Upper lobe of left lung (tissue), 4 donors: ENCODE measurements around the gene SH2D2A.

ENCODE experiments used
- POLR2A ChIP-seq, 4 donors: fragments of 450-650 bp; IDR thresholded peaks; one replicate each; pipeline ENCODE4 v1.5.1; 2016 to 2017; ENCODE audit warnings: antibody characterized with exemption in 4 of 4, mild to moderate bottlenecking in 2 of 4
- POLR2AphosphoS5 ChIP-seq, 2 donors: sonication (generic); formaldehyde crosslinking; IDR thresholded peaks; one replicate each; pipeline ENCODE4 v1.5.1; 2017; ENCODE audit warnings: antibody characterized with exemption in 2 of 2
- TF ChIP-seq, protein P1 (sequence below), 6 experiments: fragments of 450-650 bp in 4 of 6; fragments of 200-600 bp in 2 of 6; sonication (generic) in 2 of 6; IDR thresholded peaks; one replicate each; pipeline ENCODE4 v1.5.1; 2016 to 2019; ENCODE audit warnings: antibody characterized with exemption in 6 of 6

DNA sequence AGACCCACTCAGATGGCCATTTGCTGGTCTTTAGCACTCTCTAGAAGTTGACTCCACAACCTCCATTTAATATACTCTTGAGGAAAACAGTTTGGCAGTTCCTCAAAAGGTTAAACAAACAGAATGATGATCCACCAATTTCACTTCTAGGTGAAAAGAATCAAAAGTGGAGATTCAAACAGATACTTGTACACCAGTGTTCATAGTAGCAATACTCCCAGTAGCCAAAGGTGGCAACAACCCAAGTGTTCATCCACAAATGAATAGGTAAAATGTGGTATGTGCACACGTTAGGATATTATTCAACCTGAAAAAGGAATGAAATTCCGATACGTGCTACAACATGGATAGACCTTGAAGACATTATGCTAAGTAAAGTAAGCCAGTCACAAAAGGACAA lies 43.0 kb downstream of the SH2D2A start:
- TF ChIP-seq POLR2AphosphoS5 (IDR thresholded peaks at IDR 0.05) (no peak), POLR2A (IDR thresholded peaks at IDR 0.05) (no peak)
- TF ChIP-seq, protein P1, sequence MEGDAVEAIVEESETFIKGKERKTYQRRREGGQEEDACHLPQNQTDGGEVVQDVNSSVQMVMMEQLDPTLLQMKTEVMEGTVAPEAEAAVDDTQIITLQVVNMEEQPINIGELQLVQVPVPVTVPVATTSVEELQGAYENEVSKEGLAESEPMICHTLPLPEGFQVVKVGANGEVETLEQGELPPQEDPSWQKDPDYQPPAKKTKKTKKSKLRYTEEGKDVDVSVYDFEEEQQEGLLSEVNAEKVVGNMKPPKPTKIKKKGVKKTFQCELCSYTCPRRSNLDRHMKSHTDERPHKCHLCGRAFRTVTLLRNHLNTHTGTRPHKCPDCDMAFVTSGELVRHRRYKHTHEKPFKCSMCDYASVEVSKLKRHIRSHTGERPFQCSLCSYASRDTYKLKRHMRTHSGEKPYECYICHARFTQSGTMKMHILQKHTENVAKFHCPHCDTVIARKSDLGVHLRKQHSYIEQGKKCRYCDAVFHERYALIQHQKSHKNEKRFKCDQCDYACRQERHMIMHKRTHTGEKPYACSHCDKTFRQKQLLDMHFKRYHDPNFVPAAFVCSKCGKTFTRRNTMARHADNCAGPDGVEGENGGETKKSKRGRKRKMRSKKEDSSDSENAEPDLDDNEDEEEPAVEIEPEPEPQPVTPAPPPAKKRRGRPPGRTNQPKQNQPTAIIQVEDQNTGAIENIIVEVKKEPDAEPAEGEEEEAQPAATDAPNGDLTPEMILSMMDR (IDR thresholded peaks at IDR 0.05) = no peak
